Cardiac muscle cell (in vitro differentiated cells and primary cell): Measurements from ENCODE around the gene ABCC8. TPM values are rescaled to one million over a fixed set of nuclear protein-coding genes. Genes with fewer than 3 reads are reported as not detected.

Experiments
- DNase-seq, 2 donors: peaks; one replicate each; pipeline versions ENCODE4 v3.0.0 to v3.0.0-alpha.2; 2010 to 2017; ENCODE audit warnings: low read depth in 1 of 2, low spot score in 1 of 2
- H3K27ac ChIP-seq: fragments of 200-600 bp; sonication (generic); 2 replicates; pipeline ENCODE4 v1.5.1; 2016
- H3K27me3 ChIP-seq: fragments of 200-600 bp; sonication (generic); 2 replicates; pipeline ENCODE4 v1.6.0; 2016; ENCODE audit warnings: control low read depth
- H3K36me3 ChIP-seq: fragments of 200-600 bp; sonication (generic); 2 replicates; pipeline ENCODE4 v1.5.1; 2016; ENCODE audit warnings: control low read depth
- H3K4me1 ChIP-seq: fragments of 200-600 bp; sonication (generic); 2 replicates; pipeline ENCODE4 v1.8.1; 2017; ENCODE audit warnings: low read depth, mild to moderate bottlenecking, mixed run types
- H3K4me3 ChIP-seq: fragments of 200-600 bp; sonication (generic); 2 replicates; pipeline ENCODE4 v1.5.1; 2016; ENCODE audit warnings: mild to moderate bottlenecking
- H3K9me3 ChIP-seq: fragments of 200-600 bp; sonication (generic); 2 replicates; pipeline ENCODE4 v1.5.1; 2017; ENCODE audit warnings: low read depth, mild to moderate bottlenecking, control low read depth
- CTCF ChIP-seq: IDR thresholded peaks from 2 replicates; pipeline ENCODE4 v1.5.1; 2012; ENCODE audit warnings: low read depth, mild to moderate bottlenecking, low read length
- polyA plus RNA-seq: library from polyadenylated mRNA; unstranded; fragments of >200 nt; fragmentation: Nextera tagmentation; extraction: Ambion mirVana; gene quantifications from 2 replicates; pipeline ENCODE4 v1.2.1, GENCODE V29; 2016
- total RNA-seq: library from RNA; depleted of rRNA; stranded (reverse); fragments of >200 nt; gene quantifications from 2 replicates; pipeline ENCODE4 v1.2.3, GENCODE V29; 2016

Gene ABCC8
- total and polyA plus RNA-seq, 2 experiments from 2014 or later, result 2.4 to 5.3 TPM

- Histone ChIP-seq H3K27ac (no peak overlapping the region), H3K27me3 (no peaks in the 10 kb centered on the region), H3K36me3 (no peaks in the 10 kb centered on the region), H3K4me3 (no peak overlapping the region), H3K9me3 (no peaks in the 10 kb centered on the region), H3K4me1 (no peaks in the 10 kb centered on the region)
- peak in 1 of 2 donors; percentile 12 for DNase-seq
- TF ChIP-seq CTCF, result no peak
These were observed 33.2 kb downstream of the ABCC8 start for GRCh38 chr11:17443423-17443822.

DNA sequence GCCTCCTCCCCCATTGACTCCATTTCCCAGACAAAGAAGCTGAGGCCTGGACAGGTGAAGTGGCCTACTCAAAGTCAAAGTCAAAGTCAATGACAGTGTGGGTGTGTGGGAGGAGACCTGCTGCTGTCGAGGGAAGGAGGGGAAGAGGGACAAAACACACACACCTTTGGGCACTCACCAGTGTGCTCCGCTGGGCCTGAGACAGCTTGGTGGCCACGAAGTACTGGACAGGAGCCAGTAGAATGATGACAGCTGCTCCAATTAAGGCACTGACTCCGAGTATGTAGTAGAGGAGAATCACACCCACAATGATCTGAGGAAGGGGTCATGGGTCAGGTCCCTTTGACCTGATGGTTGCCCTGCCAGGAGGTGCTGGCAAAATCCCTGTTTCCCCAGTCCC, 33.6 kb downstream of the ABCC8 start:
- Histone ChIP-seq H3K36me3 (no peaks in the 10 kb centered on the region), H3K4me3 (no peak overlapping the region), H3K27me3 (no peaks in the 10 kb centered on the region), H3K4me1 (no peaks in the 10 kb centered on the region), H3K27ac (no peak overlapping the region), H3K9me3 (no peaks in the 10 kb centered on the region)
- no peak for TF ChIP-seq CTCF
- DNase-seq, result no peak

GRCh38 chr11:17439316-17439782, 37.3 kb downstream of the ABCC8 start:
- no peak for TF ChIP-seq CTCF
- H3K27me3 ChIP-seq, result no peaks in the 10 kb centered on the region
- no peaks in the 10 kb centered on the region for H3K4me1 ChIP-seq
- H3K36me3 ChIP-seq, result no peaks in the 10 kb centered on the region
- DNase-seq, result no peak
- H3K27ac ChIP-seq, result no peak overlapping the region
- H3K4me3 ChIP-seq, result no peak overlapping the region
- no peaks in the 10 kb centered on the region for H3K9me3 ChIP-seq

DNA sequence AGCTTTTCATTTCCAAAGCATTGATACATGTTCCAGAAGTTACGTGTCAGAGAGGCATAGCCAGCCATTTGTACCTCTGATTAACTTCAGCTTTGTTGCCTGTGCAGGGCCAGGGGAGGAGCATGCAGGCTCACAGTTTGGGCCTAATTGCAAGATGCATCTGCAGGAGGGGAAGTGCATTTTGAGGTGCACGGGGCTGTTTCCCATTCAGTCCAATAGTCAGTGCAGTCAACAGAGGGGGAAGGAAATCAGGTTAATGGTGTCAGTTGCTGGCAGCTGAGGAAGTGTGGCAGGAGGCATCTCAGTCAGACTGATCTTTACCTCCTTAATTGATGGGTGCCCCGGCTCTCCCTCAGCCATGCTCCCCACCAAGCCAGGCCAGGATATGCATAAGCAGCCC, 39.3 kb downstream of the ABCC8 start:
- H3K4me3 ChIP-seq, result no peak overlapping the region
- TF ChIP-seq CTCF, result no peak
- no peak overlapping the region for H3K27ac ChIP-seq
- no peaks in the 10 kb centered on the region for H3K9me3 ChIP-seq
- no peaks in the 10 kb centered on the region for H3K36me3 ChIP-seq
- no peak for DNase-seq
- H3K27me3 ChIP-seq, result no peaks in the 10 kb centered on the region
- H3K4me1 ChIP-seq, result no peaks in the 10 kb centered on the region

GRCh38 chr11:17434108-17434507, 42.5 kb downstream of the ABCC8 start:
- Histone ChIP-seq H3K27ac (no peak overlapping the region), H3K27me3 (no peaks in the 10 kb centered on the region), H3K4me1 (peaks cover 4% of the 10 kb centered on the region), H3K36me3 (no peaks in the 10 kb centered on the region), H3K4me3 (no peak overlapping the region), H3K9me3 (no peaks in the 10 kb centered on the region)
- no peak for DNase-seq
- TF ChIP-seq CTCF, result no peak

- DNase-seq, result no peak
- H3K36me3 ChIP-seq, result no peaks in the 10 kb centered on the region
- H3K27me3 ChIP-seq, result no peaks in the 10 kb centered on the region
- H3K4me3 ChIP-seq, result no peak overlapping the region
- peaks cover 4% of the 10 kb centered on the region for H3K4me1 ChIP-seq
- TF ChIP-seq CTCF, result no peak
- H3K27ac ChIP-seq, result no peak overlapping the region
- H3K9me3 ChIP-seq, result no peaks in the 10 kb centered on the region
These were observed 44.6 kb downstream of the ABCC8 start for GRCh38 chr11:17432002-17432401.
